Peyer's patch (tissue), 4 donors: ENCODE data around the gene PSD4. TPM values are rescaled to one million over a fixed set of nuclear protein-coding genes. Genes with fewer than 3 reads are reported as not detected.

ENCODE experiments used
- DNase-seq, 3 donors: peaks; one replicate each; pipeline ENCODE4 v3.0.0-alpha.2; 2017 to 2019
- H3K27ac ChIP-seq, 4 donors: fragments of 200-600 bp; sonication (generic); one replicate each; pipeline ENCODE4 v1.5.1; 2016 to 2019
- H3K27me3 ChIP-seq, 2 donors: fragments of 200-600 bp; sonication (generic); one replicate each; pipeline ENCODE4 v1.5.1; 2019
- H3K36me3 ChIP-seq, 3 donors: fragments of 200-600 bp; sonication (generic); one replicate each; pipeline ENCODE4 v1.5.1; 2016 to 2019
- H3K4me1 ChIP-seq, 4 donors: fragments of 200-600 bp; sonication (generic); one replicate each; pipeline ENCODE4 v1.5.1; 2016 to 2019
- H3K4me3 ChIP-seq, 4 donors: fragments of 200-600 bp; sonication (generic); 1 replicate in 3 of 4; 2 replicates in 1 of 4; pipeline ENCODE4 v1.5.1; 2016 to 2019; ENCODE audit warnings: mild to moderate bottlenecking in 1 of 4
- H3K9me3 ChIP-seq, 4 donors: fragments of 200-600 bp; sonication (generic); one replicate each; pipeline ENCODE4 v1.5.1; 2016 to 2019; ENCODE audit warnings: mild to moderate bottlenecking in 1 of 4
- POLR2A ChIP-seq, 2 donors: fragments of 450-650 bp; IDR thresholded peaks; one replicate each; pipeline ENCODE4 v1.5.1; 2017; ENCODE audit warnings: antibody characterized with exemption in 2 of 2, mild to moderate bottlenecking in 2 of 2, moderate library complexity in 2 of 2
- total RNA-seq, 4 donors: library from RNA; depleted of rRNA; stranded (reverse); fragments of >200 nt; gene quantifications; one replicate each; pipeline ENCODE4 v1.1.0, GENCODE V29; 2016
- TF ChIP-seq, protein P1 (sequence below), 6 experiments: fragments of 450-650 bp in 4 of 6; fragments of 200-600 bp in 2 of 6; sonication (generic) in 1 of 6; IDR thresholded peaks; one replicate each; pipeline ENCODE4 v1.5.1; 2017 to 2019; ENCODE audit warnings: antibody characterized with exemption in 6 of 6, mild to moderate bottlenecking in 3 of 6, moderate library complexity in 1 of 6

Gene PSD4
- total RNA-seq, 4 donors from 2014 or later = 125 to 284 (median 212) TPM

DNA sequence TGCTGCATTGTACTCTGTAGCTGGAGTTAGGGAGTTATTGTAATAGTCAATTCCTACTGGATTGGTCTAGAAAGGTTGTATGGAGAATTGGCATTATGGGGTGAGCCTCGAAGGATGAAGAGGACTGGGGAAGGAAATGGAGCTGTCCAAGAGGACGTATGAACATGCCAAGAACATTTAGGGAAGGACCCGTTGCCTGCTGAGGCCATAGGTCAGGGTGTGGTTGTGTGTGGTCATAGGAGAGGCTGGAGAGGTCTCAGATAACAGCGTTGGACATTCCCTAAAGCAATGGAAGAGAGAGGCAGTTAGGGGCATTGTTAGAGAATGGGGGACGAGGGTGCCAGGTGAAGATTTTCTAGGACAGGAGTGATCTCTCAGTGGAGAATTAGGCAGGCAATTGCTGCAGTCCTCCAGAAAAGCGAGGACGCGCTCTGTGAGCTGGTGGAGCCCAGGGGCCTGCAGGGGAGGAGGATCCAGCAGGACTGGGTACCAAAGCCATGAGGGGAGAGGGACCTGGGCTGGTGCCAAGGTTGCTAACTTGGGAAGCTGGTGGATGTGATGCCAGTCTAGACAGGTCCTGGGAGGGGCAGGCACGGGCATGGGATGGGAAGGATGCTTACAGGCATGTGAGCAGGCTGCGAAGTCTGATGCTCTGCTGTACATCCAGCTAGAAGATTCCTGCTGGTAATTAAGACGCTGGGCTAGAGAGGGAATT is 9.4 kb upstream of the PSD4 start:
- TF ChIP-seq, protein P1, sequence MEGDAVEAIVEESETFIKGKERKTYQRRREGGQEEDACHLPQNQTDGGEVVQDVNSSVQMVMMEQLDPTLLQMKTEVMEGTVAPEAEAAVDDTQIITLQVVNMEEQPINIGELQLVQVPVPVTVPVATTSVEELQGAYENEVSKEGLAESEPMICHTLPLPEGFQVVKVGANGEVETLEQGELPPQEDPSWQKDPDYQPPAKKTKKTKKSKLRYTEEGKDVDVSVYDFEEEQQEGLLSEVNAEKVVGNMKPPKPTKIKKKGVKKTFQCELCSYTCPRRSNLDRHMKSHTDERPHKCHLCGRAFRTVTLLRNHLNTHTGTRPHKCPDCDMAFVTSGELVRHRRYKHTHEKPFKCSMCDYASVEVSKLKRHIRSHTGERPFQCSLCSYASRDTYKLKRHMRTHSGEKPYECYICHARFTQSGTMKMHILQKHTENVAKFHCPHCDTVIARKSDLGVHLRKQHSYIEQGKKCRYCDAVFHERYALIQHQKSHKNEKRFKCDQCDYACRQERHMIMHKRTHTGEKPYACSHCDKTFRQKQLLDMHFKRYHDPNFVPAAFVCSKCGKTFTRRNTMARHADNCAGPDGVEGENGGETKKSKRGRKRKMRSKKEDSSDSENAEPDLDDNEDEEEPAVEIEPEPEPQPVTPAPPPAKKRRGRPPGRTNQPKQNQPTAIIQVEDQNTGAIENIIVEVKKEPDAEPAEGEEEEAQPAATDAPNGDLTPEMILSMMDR (IDR thresholded peaks at IDR 0.05) = no peak
- no peak for TF ChIP-seq POLR2A (IDR thresholded peaks at IDR 0.05)
- H3K4me3 ChIP-seq = no peak overlapping the region
- peak in 1 of 3 donors; percentile 54 for DNase-seq
- no peaks in the 10 kb centered on the region for H3K9me3 ChIP-seq
- H3K27ac ChIP-seq = peak overlapping the region in 3 of 4 donors; percentile 4 to 83 (median 77)
- peaks cover 3 to 32% (median 7%) of the 10 kb centered on the region in 4 donors for H3K4me1 ChIP-seq
- H3K27me3 ChIP-seq = no peaks in the 10 kb centered on the region
- no peaks in the 10 kb centered on the region for H3K36me3 ChIP-seq

DNA sequence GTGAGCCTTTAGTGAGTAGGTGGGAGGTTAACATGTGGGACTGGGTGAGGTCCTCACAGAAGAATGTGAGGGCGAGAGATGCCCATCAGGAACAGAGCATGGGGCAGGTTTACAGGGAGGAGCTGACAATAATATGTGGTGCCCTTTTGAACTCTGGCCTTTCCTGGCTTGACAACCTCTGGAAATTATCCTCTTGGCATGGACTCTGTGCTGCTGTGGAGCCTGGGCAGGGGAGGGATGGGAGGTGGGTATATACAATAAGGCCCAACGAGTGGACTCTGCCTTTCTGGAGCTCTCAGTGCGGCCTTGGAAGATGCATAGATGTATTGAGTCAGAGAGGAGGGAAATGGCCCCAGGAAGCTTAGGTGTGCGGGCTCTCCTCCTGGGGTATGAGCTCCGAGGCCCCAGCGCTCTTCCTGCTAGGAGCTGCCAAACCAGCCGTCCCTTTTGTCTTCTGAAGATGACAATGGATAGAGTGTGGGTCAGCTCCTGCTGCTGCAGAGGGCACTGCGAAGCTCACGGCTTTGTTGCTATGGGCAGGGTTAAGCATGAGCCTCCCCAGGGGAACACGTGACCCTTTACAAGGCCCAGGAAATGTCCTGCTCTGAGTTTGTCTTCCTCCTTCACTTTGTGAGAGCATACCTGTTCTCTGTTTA is 8.7 kb upstream of the PSD4 start:
- Histone ChIP-seq H3K9me3 (no peaks in the 10 kb centered on the region), H3K27ac (peak overlapping the region in 3 of 4 donors; percentile 54 to 83 (median 77)), H3K4me1 (peaks cover 3 to 32% (median 10%) of the 10 kb centered on the region in 4 donors), H3K36me3 (no peaks in the 10 kb centered on the region), H3K4me3 (no peak overlapping the region), H3K27me3 (no peaks in the 10 kb centered on the region)
- DNase-seq = peak in 2 of 3 donors; percentile 75 to 78
- TF ChIP-seq, protein P1 (IDR thresholded peaks at IDR 0.05) = no peak
- TF ChIP-seq POLR2A (IDR thresholded peaks at IDR 0.05) = peak in 1 of 2 donors; percentile 48

- H3K9me3 ChIP-seq = no peaks in the 10 kb centered on the region
- no peak overlapping the region for H3K4me3 ChIP-seq
- TF ChIP-seq, protein P1 (IDR thresholded peaks at IDR 0.05) = no peak
- no peak for TF ChIP-seq POLR2A (IDR thresholded peaks at IDR 0.05)
- H3K4me1 ChIP-seq = peaks cover 3 to 32% (median 10%) of the 10 kb centered on the region in 4 donors
- H3K27ac ChIP-seq = peak overlapping the region in 3 of 4 donors; percentile 54 to 86 (median 83)
- no peaks in the 10 kb centered on the region for H3K36me3 ChIP-seq
- peak in 1 of 3 donors; percentile 22 for DNase-seq
- no peaks in the 10 kb centered on the region for H3K27me3 ChIP-seq
Measured at GRCh38 chr2:113166187-113166645, 7.6 kb upstream of the PSD4 start.

- Histone ChIP-seq H3K27ac (peak overlapping the region; percentile 54 to 86 (median 80)), H3K4me3 (no peak overlapping the region), H3K36me3 (no peaks in the 10 kb centered on the region), H3K4me1 (peaks cover 3 to 32% (median 10%) of the 10 kb centered on the region in 4 donors), H3K9me3 (no peaks in the 10 kb centered on the region), H3K27me3 (no peaks in the 10 kb centered on the region)
- DNase-seq = peak in 2 of 3 donors; percentile 90 to 91
- TF ChIP-seq, protein P1 (IDR thresholded peaks at IDR 0.05) = peak in 2 of 6 experiments; percentile 7 to 10
- TF ChIP-seq POLR2A (IDR thresholded peaks at IDR 0.05) = peak; percentile 81 to 85
Measured at GRCh38 chr2:113167115-113167932, 6.4 kb upstream of the PSD4 start.

DNA sequence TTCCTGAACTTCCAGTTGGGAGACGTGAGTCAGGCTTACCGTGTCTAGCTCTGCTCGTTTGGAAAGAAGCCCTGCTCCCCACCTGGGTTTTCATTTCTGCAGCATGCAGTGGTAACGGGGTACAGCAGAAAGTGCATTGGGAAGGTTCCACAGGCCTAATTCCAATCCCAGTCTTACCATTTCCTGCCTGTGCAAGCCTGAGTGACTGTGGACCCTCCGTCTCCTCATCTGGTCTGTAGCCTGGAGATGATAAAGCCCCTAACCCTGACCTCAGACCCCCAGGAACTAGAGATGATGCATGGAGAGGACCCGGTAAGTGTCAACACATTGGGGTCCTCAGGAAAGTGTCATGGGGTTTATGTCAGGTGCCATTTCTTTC is 5.8 kb upstream of the PSD4 start:
- Histone ChIP-seq H3K9me3 (no peaks in the 10 kb centered on the region), H3K36me3 (no peaks in the 10 kb centered on the region), H3K27ac (peak overlapping the region; percentile 54 to 86 (median 80)), H3K27me3 (no peaks in the 10 kb centered on the region), H3K4me3 (no peak overlapping the region), H3K4me1 (peaks cover 3 to 33% (median 13%) of the 10 kb centered on the region in 4 donors)
- DNase-seq = no peak
- TF ChIP-seq POLR2A (IDR thresholded peaks at IDR 0.05) = no peak
- TF ChIP-seq, protein P1 (IDR thresholded peaks at IDR 0.05) = no peak
